G401.6 (cell line): ENCODE results near the gene LCAT.
"Not testable (repeated sequence)": the region's sequence is repeated elsewhere in the genome, so short reads cannot be mapped to it uniquely, and the experiment has no call there.

Experiments
- FAIRE-seq: peaks from 2 replicates; lab custom pipeline; 2012; peaks lifted over from hg19 to GRCh38; lab: Jason Lieb, UNC

The LCAT gene, protein sequence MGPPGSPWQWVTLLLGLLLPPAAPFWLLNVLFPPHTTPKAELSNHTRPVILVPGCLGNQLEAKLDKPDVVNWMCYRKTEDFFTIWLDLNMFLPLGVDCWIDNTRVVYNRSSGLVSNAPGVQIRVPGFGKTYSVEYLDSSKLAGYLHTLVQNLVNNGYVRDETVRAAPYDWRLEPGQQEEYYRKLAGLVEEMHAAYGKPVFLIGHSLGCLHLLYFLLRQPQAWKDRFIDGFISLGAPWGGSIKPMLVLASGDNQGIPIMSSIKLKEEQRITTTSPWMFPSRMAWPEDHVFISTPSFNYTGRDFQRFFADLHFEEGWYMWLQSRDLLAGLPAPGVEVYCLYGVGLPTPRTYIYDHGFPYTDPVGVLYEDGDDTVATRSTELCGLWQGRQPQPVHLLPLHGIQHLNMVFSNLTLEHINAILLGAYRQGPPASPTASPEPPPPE

GRCh38 chr16:67943619-67944504, at the start of gene LCAT:
TSS of gene LCAT (minus strand) at chr16:67944120. CDS start at chr16:67944101, 19 bp downstream.
- no peak for FAIRE-seq

DNA sequence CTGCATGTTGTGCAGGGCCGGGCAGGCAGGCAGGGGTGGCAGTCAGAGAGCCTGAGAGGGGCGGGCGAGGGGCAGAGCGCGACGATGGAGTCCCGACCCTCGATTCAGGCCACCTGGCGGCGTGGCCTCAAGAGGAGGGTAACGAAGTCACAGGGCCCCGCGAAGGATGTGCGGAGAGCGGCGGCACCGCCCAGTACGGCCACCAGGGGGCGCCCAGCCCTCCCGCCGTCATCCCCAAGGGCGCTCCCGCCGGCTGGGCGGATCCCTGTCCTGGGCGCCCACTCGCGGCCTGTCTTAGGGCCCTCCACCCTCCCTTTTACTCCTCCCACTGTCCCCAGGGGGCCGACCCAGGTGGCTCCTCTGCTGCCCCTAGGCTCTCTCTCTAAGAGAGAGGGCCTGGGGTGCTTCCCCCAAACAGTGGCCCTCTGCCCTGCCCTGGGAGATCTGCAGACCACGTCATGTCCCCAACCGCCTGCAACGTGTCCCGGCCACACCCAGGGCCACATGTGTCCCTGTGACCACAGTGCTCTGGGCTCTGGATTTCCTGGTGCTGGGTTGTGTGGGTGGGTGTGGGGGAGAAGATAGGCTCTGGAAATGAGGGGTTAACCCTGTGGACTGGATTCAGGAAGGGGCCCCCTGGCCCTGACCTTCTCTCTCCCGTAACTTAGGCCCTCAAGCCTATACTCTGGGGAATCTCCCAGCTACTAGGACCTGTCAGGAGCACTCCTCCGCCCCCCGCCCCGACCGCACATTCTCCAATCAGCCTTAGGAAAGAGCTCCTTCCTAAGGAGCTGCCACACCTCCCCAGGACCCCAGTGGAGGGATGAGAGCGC, 49.5 kb upstream of the LCAT start:
- FAIRE-seq, result no peak

- no peak for FAIRE-seq
Observed at GRCh38 chr16:67992661-67993206, 48.8 kb upstream of the LCAT start.

GRCh38 chr16:67990018-67990386, 46.1 kb upstream of the LCAT start:
- no peak for FAIRE-seq

DNA sequence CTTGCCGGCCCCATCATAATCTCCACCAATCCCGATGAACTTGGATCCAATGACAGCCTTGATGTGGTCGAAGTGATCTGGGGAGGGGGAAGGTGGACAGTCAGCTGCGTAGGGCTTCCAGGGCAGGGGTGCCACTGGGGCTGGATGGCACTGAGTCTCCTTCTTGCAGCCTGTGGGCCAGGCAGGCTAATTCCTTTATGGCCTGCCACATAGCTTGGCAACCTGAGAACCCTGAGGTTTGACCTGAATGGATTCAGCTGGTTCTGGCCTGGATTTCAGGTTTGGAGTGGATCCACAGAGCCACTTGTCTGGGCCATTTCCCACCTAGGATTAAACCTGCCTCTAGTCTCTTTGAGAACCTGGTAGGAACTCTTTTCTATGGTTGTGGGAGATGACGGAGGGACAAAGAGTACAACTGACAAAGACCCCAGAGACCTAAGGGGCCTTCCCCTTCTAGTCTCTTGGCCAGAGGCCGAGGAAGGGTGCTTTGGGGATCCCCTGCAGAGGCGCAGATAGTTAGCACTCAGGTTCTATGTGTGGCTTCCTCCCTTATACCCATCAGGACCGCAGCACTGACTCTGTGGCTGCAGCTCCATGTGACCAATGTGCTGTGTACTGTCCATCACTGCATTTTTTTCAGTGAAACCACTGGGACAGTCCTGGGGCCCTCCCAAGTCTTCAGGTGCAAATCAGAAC, 45.5 kb upstream of the LCAT start:
- no peak for FAIRE-seq

DNA sequence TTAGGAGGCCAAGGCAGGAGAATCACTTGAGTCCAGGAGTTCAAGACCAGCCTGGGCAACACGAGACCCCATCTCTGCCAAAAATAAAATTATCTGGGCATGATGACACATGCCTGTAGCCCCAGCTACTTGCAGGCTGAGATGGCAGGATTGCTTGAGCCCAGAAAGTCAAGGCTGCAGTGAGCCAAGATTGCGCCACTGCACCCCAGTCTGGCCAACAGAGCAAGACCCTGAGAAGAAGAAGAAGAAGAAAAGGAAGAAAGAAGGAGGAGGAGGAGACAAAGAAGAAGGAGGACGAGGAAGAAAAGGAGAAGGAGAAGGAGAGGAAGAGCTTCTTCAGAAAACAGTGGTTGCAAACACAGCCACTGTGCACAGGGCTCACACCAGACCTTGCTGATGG, 44.8 kb upstream of the LCAT start:
- FAIRE-seq, result no peak

GRCh38 chr16:67987460-67988160, 43.7 kb upstream of the LCAT start:
- FAIRE-seq, result no peak

- FAIRE-seq, result no peak
Observed at GRCh38 chr16:67986949-67987348, 43.0 kb upstream of the LCAT start.

GRCh38 chr16:67982011-67982696, 38.2 kb upstream of the LCAT start:
- FAIRE-seq, result no peak

DNA sequence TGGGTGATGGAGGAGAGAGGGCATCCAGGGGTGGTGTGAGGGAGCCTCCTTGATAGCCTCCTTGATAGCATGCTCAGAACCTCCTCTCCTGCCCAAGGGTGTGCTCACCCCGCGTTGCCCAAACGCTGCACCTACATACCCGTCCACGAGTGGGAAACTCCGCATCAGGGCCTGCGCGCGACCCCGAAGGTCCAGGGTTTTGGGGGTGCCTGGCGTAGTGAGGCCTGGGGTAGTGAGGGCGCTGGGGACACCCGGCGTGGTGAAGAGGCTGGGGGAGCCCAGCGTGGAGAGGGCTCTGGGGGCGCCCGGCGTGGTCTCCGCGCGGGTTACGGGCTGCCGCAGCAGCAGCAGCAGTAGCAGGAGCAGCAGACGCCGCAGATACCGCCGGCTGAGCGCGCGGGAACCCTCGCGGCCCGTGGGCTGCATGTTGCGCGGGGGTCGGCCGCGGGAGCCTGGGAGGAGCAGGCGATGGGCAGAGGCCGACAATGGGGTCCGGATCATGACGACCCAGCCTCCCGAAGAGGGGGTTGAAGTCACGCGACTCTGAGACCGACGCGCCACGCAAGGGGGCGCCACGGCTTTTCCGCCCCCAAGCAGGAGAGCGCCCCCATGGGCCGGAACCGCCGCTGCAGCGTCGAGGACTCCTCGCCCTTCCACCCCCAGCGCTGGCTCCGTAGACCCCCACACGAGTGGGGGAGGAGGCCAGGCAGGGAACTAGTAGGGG, 36.2 kb upstream of the LCAT start, which contains the start of gene DPEP3:
Gene DPEP3, minus strand, starts transcription at position 545 of the 724 bp plus-strand sequence. Its CDS starts 119 bp downstream, at position 426.
- no peak for FAIRE-seq

- FAIRE-seq, result no peak
Observed at GRCh38 chr16:67977469-67978227, 33.7 kb upstream of the LCAT start.

- no peak for FAIRE-seq
Observed at GRCh38 chr16:67977005-67977404, 33.1 kb upstream of the LCAT start.

GRCh38 chr16:67976205-67976604, 32.3 kb upstream of the LCAT start:
- no peak for FAIRE-seq

GRCh38 chr16:67975321-67976105, 31.6 kb upstream of the LCAT start:
- FAIRE-seq, result no peak

DNA sequence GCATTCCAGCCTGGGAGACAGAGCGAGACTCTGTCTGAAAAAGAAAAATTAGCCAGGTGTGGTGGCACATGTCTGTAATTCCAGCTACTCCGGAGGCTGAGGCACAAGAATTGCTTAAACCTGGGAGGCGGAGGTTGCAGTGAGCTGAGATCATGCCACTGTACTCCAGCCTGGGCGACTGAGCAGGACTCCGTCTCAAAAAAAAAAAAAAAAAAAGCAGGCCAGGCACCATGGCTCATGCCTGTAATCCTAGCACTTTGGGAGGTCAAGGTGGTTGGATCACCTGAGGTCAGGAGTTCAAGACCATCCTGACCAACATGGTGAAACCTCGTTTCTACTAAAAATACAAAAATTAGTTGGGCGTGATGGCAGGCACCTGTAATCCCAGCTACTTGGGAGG, 28.4 kb upstream of the LCAT start:
- FAIRE-seq, result not testable (repeated sequence)

DNA sequence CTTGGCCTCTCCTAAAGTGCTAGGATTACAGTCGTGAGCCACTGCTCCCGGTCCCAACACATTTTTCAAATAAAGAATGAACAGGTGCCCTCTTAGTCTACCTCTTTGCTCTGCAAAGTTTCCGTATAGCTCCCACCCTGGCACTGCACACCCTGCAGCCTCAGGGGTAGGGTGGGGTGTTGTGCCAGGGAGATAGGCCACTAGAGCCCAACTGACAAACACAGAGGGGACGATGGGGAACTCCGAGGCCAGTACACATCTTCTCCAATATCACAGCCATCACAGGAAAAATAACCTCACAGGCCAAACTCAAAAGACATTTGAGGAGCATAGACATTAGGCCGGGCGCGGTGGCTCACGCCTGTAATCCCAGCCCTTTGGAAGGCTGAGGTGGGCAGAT, 27.2 kb upstream of the LCAT start:
- FAIRE-seq, result no peak

DNA sequence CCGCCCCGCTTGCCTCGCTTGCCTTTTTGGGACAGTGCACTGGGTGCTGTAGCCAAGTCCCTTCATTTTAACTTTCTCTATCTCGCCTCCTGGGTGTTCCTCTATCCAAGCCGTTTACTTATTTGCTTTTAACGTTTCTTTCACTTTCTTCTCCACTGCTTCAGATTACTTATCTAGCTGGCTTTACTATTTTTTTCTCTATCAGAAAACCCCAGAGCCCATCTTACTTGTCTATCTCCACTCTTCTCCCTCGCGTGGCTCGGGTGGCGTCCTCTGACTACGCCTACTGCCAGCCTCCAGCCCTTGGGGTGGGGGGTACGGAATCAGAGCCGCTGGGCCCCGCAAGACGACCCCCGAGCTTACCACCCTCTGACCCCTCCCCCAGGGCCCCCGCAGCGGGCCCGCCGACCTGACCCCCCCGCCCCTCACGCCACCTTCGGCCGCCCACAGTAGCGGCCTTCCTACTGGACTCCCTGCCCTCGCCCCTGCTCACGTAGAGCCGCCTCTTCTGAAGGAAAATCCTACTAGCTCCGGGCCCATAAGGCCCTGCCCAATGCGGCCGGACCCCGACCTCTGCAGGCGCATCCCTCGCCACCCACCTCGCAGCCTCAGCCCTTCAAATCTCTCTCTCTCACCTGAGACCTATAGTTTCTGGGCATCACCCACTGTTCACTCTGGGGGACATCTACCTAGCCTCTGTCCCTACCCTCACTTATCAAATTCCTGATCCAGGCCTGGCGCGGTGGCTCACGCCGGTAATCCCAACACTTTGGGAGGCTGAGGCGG, 25.5 kb upstream of the LCAT start:
- FAIRE-seq, result no peak
